ENCODE results near the gene NRTN. TPM values are rescaled to one million over a fixed set of nuclear protein-coding genes. Genes with fewer than 3 reads are reported as not detected.

The NRTN gene
- total and polyA plus RNA-seq, 2 of the 13 experiments (the other 11 are each of a cell fraction or from before 2014, with no cell fraction given) = 4.1 to 5.3 TPM

- TF ChIP-seq LBX2 (CRISPR knock-in tag; IDR thresholded peaks at IDR 0.05; ENCODE audit: borderline replicate concordance) = no peak
- TF ChIP-seq ZNF567 (CRISPR knock-in tag; IDR thresholded peaks at IDR 0.05; ENCODE audit: borderline replicate concordance) = no peak
- TF ChIP-seq KMT2A (CRISPR knock-in tag; IDR thresholded peaks at IDR 0.05) = no peak
- no peak for TF ChIP-seq PRDM4 (CRISPR knock-in tag; IDR thresholded peaks at IDR 0.05; ENCODE audit: borderline replicate concordance)
- TF ChIP-seq SP5 (CRISPR knock-in tag; IDR thresholded peaks at IDR 0.05; ENCODE audit: borderline replicate concordance, low read depth) = no peak; the same call in 1 of the 2 replicates
- no peak for TF ChIP-seq CREB1 (IDR thresholded peaks at IDR 0.05)
- no peak; the same call in 1 of the 2 replicates for TF ChIP-seq CREB1 (CRISPR knock-in tag; IDR thresholded peaks at IDR 0.05)
- no peak for TF ChIP-seq ZNF75D (CRISPR knock-in tag; IDR thresholded peaks at IDR 0.05; ENCODE audit: borderline replicate concordance)
- no peak for TF ChIP-seq BCLAF1 (IDR thresholded peaks at IDR 0.05)
- no peak for TF ChIP-seq ZNF253 (CRISPR knock-in tag; IDR thresholded peaks at IDR 0.05; ENCODE audit: borderline replicate concordance)
- no peak for TF ChIP-seq RBM39 (IDR thresholded peaks at IDR 0.05; ENCODE audit: low read depth, low read length, poor library complexity, severe bottlenecking)
- 0 out of 2 replicates have a peak, but pooled peaks have one; percentile 22 for TF ChIP-seq ZNF160 (CRISPR knock-in tag; IDR thresholded peaks at IDR 0.05)
- TF ChIP-seq CBX5 (CRISPR knock-in tag; IDR thresholded peaks at IDR 0.05; ENCODE audit: borderline replicate concordance) = no peak; the same call in 1 of the 2 replicates
- peak; percentile 35; the same call in 1 of the 2 replicates for TF ChIP-seq ELF3 (CRISPR knock-in tag; IDR thresholded peaks at IDR 0.05)
- peak; percentile 38 for TF ChIP-seq HNRNPLL (IDR thresholded peaks at IDR 0.05; ENCODE audit: low read depth, low read length, poor library complexity, severe bottlenecking)
- TF ChIP-seq ZSCAN29 (CRISPR knock-in tag; conservative IDR thresholded peaks at IDR 0.05) = peak; percentile 73; the same call in 1 of the 2 replicates
- no peak for TF ChIP-seq BRCA1 (CRISPR knock-in tag; IDR thresholded peaks at IDR 0.05)
- TF ChIP-seq LRRFIP1 (CRISPR knock-in tag; conservative IDR thresholded peaks at IDR 0.05) = no peak
These were observed 21.9 kb downstream of the NRTN start (continued) for GRCh38 chr19:5826531-5827341.
